Stimulated activated naive CD8-positive, alpha-beta T cell treated with anti-CD3 and anti-CD28 coated beads, Interleukin-15, Interleukin-2, amounts not matched to agents 100 ng/mL and 50 ng/mL, for 24 hours (primary cell): ENCODE data around the gene ZNF622.
"Not testable (repeated sequence)": the region's sequence is repeated elsewhere in the genome, so short reads cannot be mapped to it uniquely, and the experiment has no call there.

Experiments used
- H3K27ac Mint-ChIP-seq: one replicate; pipeline ENCODE4 v1.8.0; 2021; ENCODE audit warnings: mild to moderate bottlenecking, mixed read lengths
- H3K27me3 Mint-ChIP-seq: one replicate; pipeline ENCODE4 v1.8.0; 2021; ENCODE audit warnings: mixed read lengths
- H3K36me3 Mint-ChIP-seq: one replicate; pipeline ENCODE4 v1.8.0; 2021; ENCODE audit warnings: low read depth, mixed read lengths
- H3K4me1 Mint-ChIP-seq: one replicate; pipeline ENCODE4 v1.8.0; 2021; ENCODE audit warnings: low read depth, mixed read lengths
- H3K4me3 Mint-ChIP-seq: one replicate; pipeline ENCODE4 v1.8.0; 2021; ENCODE audit warnings: mild to moderate bottlenecking, mixed read lengths
- H3K9me3 Mint-ChIP-seq: one replicate; pipeline ENCODE4 v1.8.0; 2021; ENCODE audit warnings: mixed read lengths

The ZNF622 gene

DNA sequence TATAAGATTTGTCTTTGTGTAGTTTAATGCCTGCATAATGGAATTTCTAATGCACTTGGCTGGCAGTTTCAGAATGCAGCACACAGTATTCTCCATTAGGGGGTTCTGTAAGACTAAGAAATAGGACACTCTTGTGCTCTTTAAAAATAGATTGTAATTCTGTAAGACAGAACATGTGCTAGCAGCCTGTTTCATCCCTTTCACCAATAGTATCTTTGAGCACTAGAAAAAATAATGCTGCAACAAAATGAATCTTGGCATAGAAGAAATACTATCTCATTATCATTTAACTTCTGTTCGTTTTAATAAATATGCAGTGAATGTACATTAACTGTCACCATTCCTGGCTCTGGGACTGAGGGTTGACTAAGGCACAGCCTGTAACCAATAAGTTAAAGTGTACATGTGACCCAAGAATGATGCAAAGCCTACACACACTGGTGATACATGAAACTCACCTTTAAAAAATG, 23.8 kb upstream of the ZNF622 start:
- Mint-ChIP-seq H3K27ac (no peak overlapping the region), H3K9me3 (peaks cover 2% of the 10 kb centered on the region), H3K4me1 (peaks cover 27% of the 10 kb centered on the region)

DNA sequence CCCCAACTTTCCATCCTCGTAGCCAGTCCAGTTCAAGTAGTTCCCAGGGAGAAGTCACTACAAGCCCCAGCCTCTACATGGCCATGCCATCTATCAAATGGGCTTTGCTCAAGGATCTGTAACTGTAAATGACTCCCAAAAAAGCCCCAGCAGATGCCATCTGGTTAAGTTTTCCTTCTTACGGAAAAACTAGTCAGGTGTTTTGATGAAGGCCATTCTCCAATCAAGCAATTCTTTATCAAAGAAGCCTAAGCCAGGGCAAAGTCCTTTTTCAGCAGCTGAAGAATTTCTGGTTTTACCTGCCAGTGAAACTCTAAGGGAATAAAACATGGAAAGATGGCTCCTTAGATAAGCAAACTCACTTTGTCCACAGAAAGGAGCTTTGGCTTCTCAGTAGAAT, 21.9 kb upstream of the ZNF622 start:
- Mint-ChIP-seq H3K27me3 (no peaks in the 10 kb centered on the region), H3K36me3 (no peaks in the 10 kb centered on the region), H3K9me3 (no peaks in the 10 kb centered on the region), H3K27ac (no peak overlapping the region), H3K4me3 (no peak overlapping the region), H3K4me1 (peaks cover 14% of the 10 kb centered on the region)

More for the DNA sequence above, 23.8 kb upstream of the ZNF622 start:
- Mint-ChIP-seq H3K36me3 (peaks cover 2% of the 10 kb centered on the region), H3K27me3 (no peaks in the 10 kb centered on the region), H3K4me3 (no peak overlapping the region)

DNA sequence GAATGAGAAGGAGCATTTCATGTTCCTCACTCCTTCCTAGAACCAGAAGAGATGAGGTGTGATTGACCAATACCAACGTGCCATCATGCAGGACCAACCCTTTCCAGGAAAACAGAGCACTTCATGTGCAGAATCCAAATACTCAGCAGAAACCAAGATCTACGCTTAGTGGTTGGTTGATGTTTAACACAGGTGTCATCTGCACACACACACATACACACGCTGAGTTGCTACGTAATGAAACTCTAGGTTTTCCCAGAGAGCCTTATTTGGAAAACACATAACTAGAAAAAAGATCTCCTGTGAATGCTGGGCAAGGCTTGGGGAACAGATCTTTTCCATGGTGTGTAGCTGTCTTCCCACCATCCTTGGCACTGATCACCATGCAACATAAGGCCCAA, 21.1 kb upstream of the ZNF622 start:
- no peaks in the 10 kb centered on the region for H3K9me3 Mint-ChIP-seq
- no peak overlapping the region for H3K27ac Mint-ChIP-seq
- H3K4me1 Mint-ChIP-seq: peaks cover 10% of the 10 kb centered on the region
- H3K4me3 Mint-ChIP-seq: no peak overlapping the region
- no peaks in the 10 kb centered on the region for H3K36me3 Mint-ChIP-seq
- H3K27me3 Mint-ChIP-seq: no peaks in the 10 kb centered on the region

DNA sequence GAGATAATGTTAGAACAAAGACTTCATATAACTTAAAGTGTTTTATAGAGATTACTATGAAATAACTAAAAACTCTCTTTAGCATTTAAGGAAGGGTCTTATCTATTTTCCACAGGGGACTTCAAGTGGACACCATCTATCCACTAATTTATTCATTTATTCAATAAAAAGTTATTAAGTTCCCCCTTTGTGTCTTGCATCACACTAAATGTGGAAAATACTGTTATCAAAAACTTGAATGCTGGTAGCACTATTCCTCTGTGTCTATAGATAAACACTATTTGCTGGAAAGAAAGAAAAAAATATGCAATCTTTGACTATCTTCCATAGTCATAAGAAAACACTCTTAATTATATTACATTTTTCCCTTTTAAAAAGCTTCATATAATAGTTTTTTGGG, 20.1 kb upstream of the ZNF622 start:
- Mint-ChIP-seq H3K36me3 (no peaks in the 10 kb centered on the region), H3K9me3 (no peaks in the 10 kb centered on the region), H3K4me1 (peaks cover 10% of the 10 kb centered on the region), H3K27me3 (no peaks in the 10 kb centered on the region), H3K27ac (no peak overlapping the region), H3K4me3 (no peak overlapping the region)

DNA sequence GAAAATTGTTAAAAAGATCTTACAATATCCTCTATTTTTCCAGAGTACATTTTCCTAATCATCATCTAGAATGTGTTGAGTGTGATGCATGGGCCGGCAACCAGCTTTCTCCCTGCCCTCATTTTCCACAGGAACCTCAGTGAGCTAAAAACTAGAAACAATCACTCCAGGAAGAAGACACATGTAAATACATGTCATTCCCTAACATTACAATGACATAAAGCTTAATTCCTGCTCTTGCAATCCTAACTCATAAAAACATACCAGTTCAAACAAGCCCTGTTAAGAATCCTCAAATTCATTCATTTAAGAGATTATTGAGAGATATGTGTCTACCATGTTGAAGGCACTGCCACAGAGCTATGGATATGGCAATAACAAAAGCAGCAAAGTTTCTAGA, 18.5 kb upstream of the ZNF622 start:
- Mint-ChIP-seq H3K27me3 (no peaks in the 10 kb centered on the region), H3K36me3 (no peaks in the 10 kb centered on the region), H3K4me3 (no peak overlapping the region), H3K27ac (no peak overlapping the region), H3K9me3 (no peaks in the 10 kb centered on the region), H3K4me1 (peaks cover 7% of the 10 kb centered on the region)

DNA sequence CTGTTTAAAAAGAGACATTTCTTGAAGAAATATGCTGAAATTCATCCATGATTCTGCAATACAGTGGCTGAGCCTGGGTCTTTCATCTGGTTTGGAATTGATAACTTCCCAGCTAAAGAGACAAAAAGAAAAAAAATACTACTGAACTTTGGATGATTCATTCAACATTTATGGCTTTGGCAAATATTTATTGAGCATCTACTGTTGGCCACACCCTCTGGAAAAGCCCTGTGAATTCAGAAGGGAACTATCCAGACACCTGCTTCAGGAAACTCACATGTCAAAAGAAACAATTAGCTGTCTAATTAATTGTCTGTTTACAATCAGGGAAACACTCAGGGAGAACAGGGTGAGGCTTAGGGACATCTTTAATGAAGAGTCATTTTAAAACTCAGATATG, 17.8 kb upstream of the ZNF622 start:
- Mint-ChIP-seq H3K4me3 (no peak overlapping the region), H3K36me3 (no peaks in the 10 kb centered on the region), H3K4me1 (peaks cover 7% of the 10 kb centered on the region), H3K27me3 (no peaks in the 10 kb centered on the region), H3K27ac (no peak overlapping the region), H3K9me3 (no peaks in the 10 kb centered on the region)

DNA sequence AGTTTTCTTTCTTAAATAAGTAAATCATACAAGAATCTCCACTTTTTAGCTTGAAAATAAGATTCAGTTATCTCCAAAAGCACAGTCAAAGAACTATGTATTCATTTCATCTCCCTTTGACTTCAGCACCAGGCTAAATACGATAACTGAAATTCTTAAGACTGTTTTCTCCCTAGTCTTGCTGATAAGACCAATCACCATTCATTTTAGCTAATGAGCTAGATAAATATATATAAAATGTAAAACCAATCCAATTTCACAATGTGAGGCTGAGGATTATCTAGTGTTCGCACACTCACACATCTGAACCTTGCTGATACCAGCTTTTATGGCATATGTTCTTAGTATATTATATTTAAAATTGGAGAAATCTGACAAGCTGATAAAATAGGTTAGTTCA, 17.3 kb upstream of the ZNF622 start:
- H3K27me3 Mint-ChIP-seq: no peaks in the 10 kb centered on the region

DNA sequence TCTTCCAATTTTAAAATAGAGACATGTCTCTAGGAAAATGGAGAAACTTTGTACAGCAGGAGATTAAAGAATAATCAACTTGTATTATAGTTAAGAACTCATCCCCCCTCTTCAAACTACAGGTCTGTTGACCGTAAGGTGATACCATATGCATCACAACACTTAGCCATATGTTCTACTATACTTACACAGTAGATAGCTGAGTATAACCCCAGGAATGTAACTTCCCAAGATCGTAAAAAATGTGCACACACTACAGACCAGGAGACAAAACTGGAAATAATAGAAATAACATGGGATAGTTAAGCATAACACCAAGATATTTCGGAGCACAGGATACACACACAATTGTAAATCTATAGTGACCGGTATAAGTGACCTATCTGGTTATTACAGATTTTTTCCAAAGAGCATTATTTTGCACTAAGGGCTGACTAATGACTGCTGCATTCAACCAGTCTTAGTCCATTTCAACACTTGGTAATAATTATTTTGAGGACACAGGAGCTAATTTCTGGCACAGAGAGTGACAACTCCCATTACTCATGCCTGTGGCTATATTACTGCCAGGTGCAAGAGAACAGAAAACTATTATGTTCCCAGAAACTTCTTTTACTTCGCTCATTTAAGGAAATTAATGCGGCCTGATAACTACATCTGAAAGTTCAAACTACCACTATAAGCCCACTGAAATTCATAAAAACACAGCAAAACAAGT, 15.4 kb upstream of the ZNF622 start:
- H3K4me1 Mint-ChIP-seq: no peaks in the 10 kb centered on the region
- no peaks in the 10 kb centered on the region for H3K27me3 Mint-ChIP-seq
- H3K9me3 Mint-ChIP-seq: no peaks in the 10 kb centered on the region
- H3K4me3 Mint-ChIP-seq: no peak overlapping the region
- H3K27ac Mint-ChIP-seq: no peak overlapping the region
- no peaks in the 10 kb centered on the region for H3K36me3 Mint-ChIP-seq

More for the DNA sequence above, 17.3 kb upstream of the ZNF622 start:
- Mint-ChIP-seq H3K4me3 (no peak overlapping the region), H3K36me3 (no peaks in the 10 kb centered on the region), H3K4me1 (peaks cover 7% of the 10 kb centered on the region), H3K27ac (no peak overlapping the region), H3K9me3 (no peaks in the 10 kb centered on the region)

DNA sequence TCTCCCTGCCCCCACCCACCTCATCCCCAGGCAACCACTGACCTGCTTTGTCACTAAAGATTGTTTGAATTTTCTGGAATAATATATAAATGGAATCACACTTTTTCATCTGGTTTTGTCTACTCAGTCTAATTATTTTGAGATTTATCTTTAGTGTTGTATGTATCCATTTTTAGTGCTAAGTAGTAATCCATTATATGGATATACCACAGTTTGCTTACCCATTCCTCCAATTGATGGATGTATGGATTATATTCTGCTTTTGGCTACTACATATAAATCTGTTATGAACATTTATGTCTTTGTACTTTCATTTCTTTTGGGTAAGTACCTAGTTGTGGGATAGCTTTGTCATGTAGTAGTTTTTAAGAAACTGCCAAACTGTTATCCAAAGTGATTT, 14.5 kb upstream of the ZNF622 start:
- peaks cover 3% of the 10 kb centered on the region for H3K36me3 Mint-ChIP-seq
- no peaks in the 10 kb centered on the region for H3K9me3 Mint-ChIP-seq
- no peaks in the 10 kb centered on the region for H3K27me3 Mint-ChIP-seq
- no peak overlapping the region for H3K27ac Mint-ChIP-seq
- peaks cover 3% of the 10 kb centered on the region for H3K4me1 Mint-ChIP-seq
- no peak overlapping the region for H3K4me3 Mint-ChIP-seq

DNA sequence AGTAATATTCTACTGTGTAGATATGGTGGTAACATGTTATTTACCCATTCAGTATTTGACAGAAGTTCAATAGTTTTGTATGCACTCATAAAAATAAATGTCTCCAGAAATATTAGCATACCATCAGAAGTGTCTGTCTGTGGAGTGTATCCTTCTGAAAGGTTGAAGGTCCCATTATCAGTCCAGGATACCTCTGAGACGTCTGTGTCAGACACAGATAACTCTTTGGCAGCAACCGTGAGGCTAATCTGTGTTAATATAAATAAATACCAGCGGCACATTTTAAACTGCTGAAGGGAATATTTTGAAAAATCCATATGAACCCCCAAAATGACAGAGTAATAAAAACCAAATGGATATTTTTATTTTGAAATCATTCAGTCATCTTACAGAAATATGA, 11.9 kb upstream of the ZNF622 start:
- no peak overlapping the region for H3K27ac Mint-ChIP-seq
- no peaks in the 10 kb centered on the region for H3K9me3 Mint-ChIP-seq

DNA sequence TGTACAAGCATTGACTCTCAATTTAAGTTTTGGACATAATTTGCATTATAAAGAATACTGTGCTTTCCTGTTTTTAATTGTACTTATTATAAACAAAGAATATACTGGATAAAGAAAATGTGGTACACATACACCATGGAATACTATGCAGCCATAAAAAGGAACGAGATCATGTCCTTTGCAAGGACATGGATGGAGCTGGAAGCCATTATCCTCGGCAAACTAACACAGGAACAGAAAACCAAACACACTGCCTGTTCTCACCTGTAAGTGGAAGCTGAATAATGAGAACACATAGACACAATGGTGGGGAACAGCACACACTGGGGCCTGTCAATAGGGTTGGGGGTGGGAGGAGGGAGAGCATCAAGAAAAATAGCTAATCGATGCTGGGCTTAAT, 10.8 kb upstream of the ZNF622 start:
- H3K4me3 Mint-ChIP-seq, H3K9me3 Mint-ChIP-seq, H3K27ac Mint-ChIP-seq, H3K27me3 Mint-ChIP-seq: not testable (repeated sequence)
- Mint-ChIP-seq H3K4me1 (peaks cover 12% of the 10 kb centered on the region), H3K36me3 (peaks cover 10% of the 10 kb centered on the region)

More for the DNA sequence above, 11.9 kb upstream of the ZNF622 start:
- H3K4me1 Mint-ChIP-seq: peaks cover 12% of the 10 kb centered on the region
- no peak overlapping the region for H3K4me3 Mint-ChIP-seq
- H3K27me3 Mint-ChIP-seq: no peaks in the 10 kb centered on the region
- H3K36me3 Mint-ChIP-seq: peaks cover 10% of the 10 kb centered on the region

DNA sequence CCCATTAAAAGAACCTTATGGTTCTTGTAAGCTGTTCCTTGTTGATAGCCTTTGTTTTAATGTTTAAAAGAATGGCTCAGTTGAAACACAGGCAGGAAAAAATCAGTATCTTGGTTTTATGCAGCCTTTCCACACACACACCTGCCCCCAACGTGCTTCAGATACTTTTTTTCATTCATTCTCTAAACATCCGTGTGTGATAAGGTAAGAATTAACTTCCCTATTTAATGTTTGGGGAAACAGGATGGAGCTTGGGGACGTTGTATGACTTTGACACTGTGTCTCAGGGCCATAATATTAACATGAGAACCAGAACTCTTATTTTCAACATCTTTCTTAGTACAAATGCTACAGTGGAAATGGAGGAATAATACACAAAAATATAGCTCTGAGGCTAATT, 5.8 kb upstream of the ZNF622 start:
- Mint-ChIP-seq H3K27ac (no peak overlapping the region), H3K9me3 (no peaks in the 10 kb centered on the region), H3K36me3 (peaks cover 20% of the 10 kb centered on the region)

DNA sequence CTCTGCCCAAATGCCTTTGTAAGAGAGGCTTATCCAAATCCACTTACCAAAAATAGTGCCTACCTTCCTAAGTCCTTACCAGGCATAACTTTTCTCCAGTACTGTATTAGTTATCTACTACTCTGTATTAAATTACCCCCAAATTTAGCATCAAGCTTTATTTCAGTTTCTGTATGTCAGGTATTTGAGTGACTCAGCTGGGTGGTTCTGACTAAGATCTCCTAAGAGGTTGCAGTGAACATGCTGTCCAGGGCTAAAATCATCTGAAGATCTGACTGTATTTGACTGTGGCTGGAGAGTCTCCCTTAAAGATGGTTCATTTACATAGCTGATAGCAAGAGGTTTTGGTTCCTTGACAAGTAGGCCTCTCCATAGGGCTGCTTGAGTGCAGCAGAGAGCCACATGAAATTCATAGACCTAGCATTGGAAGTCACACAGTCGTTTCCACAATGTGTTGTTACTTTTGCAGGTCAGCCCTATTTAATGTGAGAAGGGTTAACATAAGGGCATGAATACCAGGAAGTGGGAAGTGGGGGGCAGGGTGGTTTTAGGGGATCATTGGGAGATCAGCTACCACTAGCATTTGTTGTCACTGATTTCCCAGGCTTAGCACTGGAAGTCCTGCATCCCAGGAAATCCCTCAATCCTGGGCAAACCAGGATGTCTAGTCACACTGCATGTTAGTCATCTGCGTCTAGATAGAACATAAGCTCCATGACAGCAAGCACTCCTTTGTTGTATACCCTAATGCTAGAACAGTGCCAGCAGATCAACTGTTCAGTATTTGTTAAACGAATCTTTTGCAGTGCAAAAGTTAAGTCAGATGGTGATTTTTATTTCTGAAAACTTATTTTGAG, 2.0 kb upstream of the ZNF622 start:
- no peaks in the 10 kb centered on the region for H3K9me3 Mint-ChIP-seq
- H3K4me1 Mint-ChIP-seq: peaks cover 68% of the 10 kb centered on the region
- H3K4me3 Mint-ChIP-seq: peak overlapping the region; percentile 98
- peak overlapping the region; percentile 94 for H3K27ac Mint-ChIP-seq
- no peaks in the 10 kb centered on the region for H3K27me3 Mint-ChIP-seq
- H3K36me3 Mint-ChIP-seq: peaks cover 34% of the 10 kb centered on the region

More for the DNA sequence above, 5.8 kb upstream of the ZNF622 start:
- Mint-ChIP-seq H3K4me3 (no peak overlapping the region), H3K27me3 (no peaks in the 10 kb centered on the region), H3K4me1 (peaks cover 49% of the 10 kb centered on the region)

DNA sequence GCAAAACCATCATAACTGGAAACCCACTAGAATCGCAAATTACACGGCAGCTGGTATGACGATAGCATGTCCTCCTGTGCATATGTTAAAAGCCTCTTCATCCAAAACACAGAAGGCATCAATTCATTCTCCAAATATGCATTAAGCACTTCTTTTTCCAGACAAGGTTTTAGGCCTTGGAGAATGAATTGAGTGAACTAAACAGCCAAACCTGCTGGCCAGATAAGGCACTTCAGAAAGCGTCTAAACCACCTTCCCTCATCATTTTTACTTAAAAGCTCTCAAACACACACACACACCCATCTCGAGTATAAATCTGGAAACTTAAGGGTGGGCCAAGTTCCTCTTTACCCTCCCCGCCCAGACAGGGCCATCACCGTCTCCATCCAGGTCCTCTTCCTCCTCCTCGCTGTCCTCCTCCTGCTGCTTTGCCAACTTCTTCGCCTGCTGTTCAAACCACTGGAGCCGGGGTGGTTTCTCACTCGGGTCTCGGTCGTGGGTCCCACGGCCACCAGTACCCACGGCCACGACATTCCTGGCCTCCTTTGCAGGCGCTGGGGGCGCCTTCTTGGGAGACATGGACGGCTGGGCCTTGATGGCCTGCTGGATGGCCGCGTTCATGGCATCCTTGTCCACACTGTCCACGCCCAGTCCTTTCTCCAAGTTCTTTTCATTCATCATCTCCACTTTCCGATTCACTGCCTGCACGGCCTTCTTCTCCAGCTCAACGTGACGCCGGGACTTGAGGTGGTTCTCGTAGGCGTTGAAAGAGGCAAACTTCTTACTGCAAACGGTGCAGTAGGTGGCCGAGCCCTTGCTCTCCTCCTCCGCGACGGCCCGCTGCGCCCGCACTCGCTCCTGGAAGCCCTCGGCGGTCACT, 696 bp downstream of the ZNF622 start:
- H3K4me3 Mint-ChIP-seq: peak overlapping the region; percentile 98
- peaks cover 61% of the 10 kb centered on the region for H3K36me3 Mint-ChIP-seq
- peak overlapping the region; percentile 94 for H3K27ac Mint-ChIP-seq
- H3K27me3 Mint-ChIP-seq: no peaks in the 10 kb centered on the region
- H3K9me3 Mint-ChIP-seq: no peaks in the 10 kb centered on the region
- peaks cover 91% of the 10 kb centered on the region for H3K4me1 Mint-ChIP-seq

DNA sequence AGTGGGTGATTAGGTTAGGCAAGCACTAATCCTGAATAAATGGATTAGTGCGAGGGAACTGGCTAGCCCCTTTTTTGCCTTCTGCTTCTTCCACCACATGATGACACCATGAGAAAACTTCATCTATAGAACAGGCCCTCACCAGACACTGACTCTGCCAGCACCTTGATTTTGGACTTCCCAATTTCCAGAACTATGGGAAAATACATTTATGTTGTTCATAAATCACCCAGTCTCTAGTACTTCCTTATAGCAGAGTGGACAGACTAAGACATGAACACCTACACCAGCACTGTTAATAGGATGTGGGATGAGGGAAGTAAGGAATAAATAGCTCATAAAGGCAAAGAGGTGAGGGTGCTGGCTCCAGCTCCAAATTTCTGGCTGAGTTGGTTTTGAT, 1.4 kb downstream of the ZNF622 start:
- peak overlapping the region; percentile 43 for H3K27ac Mint-ChIP-seq
- no peaks in the 10 kb centered on the region for H3K9me3 Mint-ChIP-seq
- peaks cover 63% of the 10 kb centered on the region for H3K36me3 Mint-ChIP-seq
- no peaks in the 10 kb centered on the region for H3K27me3 Mint-ChIP-seq
- peaks cover 93% of the 10 kb centered on the region for H3K4me1 Mint-ChIP-seq
- peak overlapping the region; percentile 98 for H3K4me3 Mint-ChIP-seq
